Neural cell (in vitro differentiated cells): ENCODE data around the gene USH1C. TPM values are rescaled to one million over a fixed set of nuclear protein-coding genes. Genes with fewer than 3 reads are reported as not detected.

Experiments used
- H2AFZ ChIP-seq: fragments of 200-600, 300-800 bp; sonication (generic), shearing (Covaris generic); 2 replicates; pipeline ENCODE4 v1.6.0; 2014; ENCODE audit warnings: low read depth, mild to moderate bottlenecking, antibody characterized with exemption, low read length, moderate library complexity
- H3F3A ChIP-seq: fragments of 200-600 bp; shearing (Covaris generic); 2 replicates; pipeline ENCODE4 v1.6.1; 2016; ENCODE audit warnings: mild to moderate bottlenecking, moderate library complexity, mixed read lengths, antibody characterized with exemption, low read length; ENCODE audit not compliant: insufficient read depth, poor library complexity, severe bottlenecking
- H3K27ac ChIP-seq: fragments of 200-600, 300-800 bp; sonication (generic), shearing (Covaris generic); 2 replicates; pipeline ENCODE4 v1.5.1; 2014; ENCODE audit warnings: mild to moderate bottlenecking, low read length, moderate library complexity
- H3K27me3 ChIP-seq: fragments of 300-800, 200-600 bp; sonication (generic), shearing (Covaris generic); 2 replicates; pipeline ENCODE4 v1.6.0; 2014; ENCODE audit warnings: mild to moderate bottlenecking, low read depth, low read length, moderate library complexity; ENCODE audit not compliant: insufficient read depth
- H3K36me3 ChIP-seq: fragments of 300-800, 200-600 bp; sonication (generic), shearing (Covaris generic); 2 replicates; pipeline ENCODE4 v1.5.1; 2014; ENCODE audit warnings: mild to moderate bottlenecking, antibody characterized with exemption, low read length, moderate library complexity; ENCODE audit not compliant: insufficient read depth
- H3K4me2 ChIP-seq: fragments of 300-800, 200-600 bp; sonication (generic), shearing (Covaris generic); 2 replicates; pipeline ENCODE4 v1.6.0; 2014; ENCODE audit warnings: mild to moderate bottlenecking, low read length
- H3K4me3 ChIP-seq: fragments of 300-800, 200-600 bp; sonication (generic), shearing (Covaris generic); 2 replicates; pipeline ENCODE4 v1.5.1; 2014; ENCODE audit warnings: mild to moderate bottlenecking, low read length, moderate library complexity
- H3K79me2 ChIP-seq: fragments of 200-600 bp; shearing (Covaris generic); replicated peaks from 2 replicates; pipeline ENCODE4 v1.6.0; 2014; ENCODE audit warnings: mild to moderate bottlenecking, low read length, moderate library complexity; ENCODE audit not compliant: insufficient read depth
- H3K9ac ChIP-seq: fragments of 300-800, 200-600 bp; sonication (generic), shearing (Covaris generic); 2 replicates; pipeline ENCODE4 v1.6.1; 2016; ENCODE audit warnings: mild to moderate bottlenecking, low read length, mixed read lengths
- H3K9me2 ChIP-seq: fragments of 200-600 bp; shearing (Covaris generic); 2 replicates; pipeline ENCODE4 v1.6.1; 2016; ENCODE audit warnings: mild to moderate bottlenecking, low read length, mixed read lengths; ENCODE audit not compliant: insufficient read depth
- H3K9me3 ChIP-seq: fragments of 200-600, 300-800 bp; sonication (generic), shearing (Covaris generic); 2 replicates; pipeline ENCODE4 v1.6.1; 2016; ENCODE audit warnings: mild to moderate bottlenecking, mixed run types, low read length, moderate library complexity, mixed read lengths
- H4K20me1 ChIP-seq: fragments of 200-600 bp; shearing (Covaris generic); 2 replicates; pipeline ENCODE4 v1.6.1; 2016; ENCODE audit warnings: mild to moderate bottlenecking, mixed run types; ENCODE audit not compliant: insufficient read depth
- CTCF ChIP-seq: fragments of 450-650 bp; IDR thresholded peaks from 2 replicates; pipeline ENCODE4 v1.5.1; 2014; ENCODE audit warnings: antibody characterized with exemption, mild to moderate bottlenecking, moderate library complexity; ENCODE audit not compliant: poor library complexity, severe bottlenecking
- EP300 ChIP-seq: fragments of 450-650 bp; conservative IDR thresholded peaks from 2 replicates; pipeline ENCODE4 v1.6.1; 2014; ENCODE audit warnings: antibody characterized with exemption, mild to moderate bottlenecking, moderate library complexity; ENCODE audit not compliant: poor library complexity, severe bottlenecking
- EZH2 ChIP-seq: fragments of 200-600, 300-800 bp; shearing (Covaris generic), sonication (generic); IDR thresholded peaks from 2 replicates; pipeline ENCODE4 v1.6.1; 2014; ENCODE audit warnings: antibody characterized with exemption, low read length, borderline replicate concordance, mild to moderate bottlenecking; ENCODE audit not compliant: insufficient read depth, poor library complexity, severe bottlenecking
- MXI1 ChIP-seq: fragments of 450-650 bp; conservative IDR thresholded peaks from 2 replicates; pipeline ENCODE4 v1.6.1; 2014; ENCODE audit warnings: antibody characterized with exemption, mild to moderate bottlenecking; ENCODE audit not compliant: poor library complexity, severe bottlenecking
- POLR2AphosphoS5 ChIP-seq: IDR thresholded peaks from 2 replicates; pipeline ENCODE4 v1.6.1; 2012
- RAD21 ChIP-seq: fragments of 450-650 bp; conservative IDR thresholded peaks from 2 replicates; pipeline ENCODE4 v1.6.1; 2014; ENCODE audit warnings: antibody characterized with exemption, mild to moderate bottlenecking, moderate library complexity
- REST ChIP-seq: IDR thresholded peaks from 2 replicates; pipeline ENCODE4 v1.6.1; 2012; ENCODE audit warnings: borderline replicate concordance
- SMC3 ChIP-seq: fragments of 450-650 bp; conservative IDR thresholded peaks from 2 replicates; pipeline ENCODE4 v1.6.1; 2014; ENCODE audit warnings: antibody characterized with exemption, mild to moderate bottlenecking, moderate library complexity; ENCODE audit not compliant: poor library complexity
- TAF1 ChIP-seq: IDR thresholded peaks from 2 replicates; pipeline ENCODE4 v1.6.1; 2012; ENCODE audit warnings: low read depth
- polyA plus RNA-seq: library from polyadenylated mRNA; depleted of rRNA; stranded (reverse); fragments of >200 nt; gene quantifications from 2 replicates; pipeline ENCODE4 v1.2.3, GENCODE V29; 2014

Gene USH1C
- polyA plus RNA-seq, 1 donor from 2014 or later, result 0.67 TPM

- Histone ChIP-seq H4K20me1 (no peaks in the 10 kb centered on the region), H3K4me2 (no peak overlapping the region), H3K27me3 (no peaks in the 10 kb centered on the region), H3K9me2 (no peaks in the 10 kb centered on the region), H3F3A (no peaks in the 10 kb centered on the region), H3K36me3 (no peaks in the 10 kb centered on the region), H3K9me3 (no peaks in the 10 kb centered on the region), H3K79me2 (no peaks in the 10 kb centered on the region), H3K9ac (no peak overlapping the region), H3K4me3 (no peak overlapping the region), H2AFZ (no peak overlapping the region), H3K27ac (no peak overlapping the region)
- TF ChIP-seq EZH2, result no peak
- no peak for TF ChIP-seq EP300
- TF ChIP-seq SMC3, result no peak
- no peak for TF ChIP-seq REST
- TF ChIP-seq RAD21, result no peak
- TF ChIP-seq CTCF, result no peak
- no peak for TF ChIP-seq MXI1
- TF ChIP-seq TAF1, result no peak
- no peak for TF ChIP-seq POLR2AphosphoS5
Measured at GRCh38 chr11:17468122-17468521, 76.1 kb downstream of the USH1C start.

GRCh38 chr11:17463546-17464174 is 80.6 kb downstream of the USH1C start:
- Histone ChIP-seq H2AFZ (no peak overlapping the region), H3F3A (no peaks in the 10 kb centered on the region), H3K4me3 (no peak overlapping the region), H3K27me3 (no peaks in the 10 kb centered on the region), H3K9me3 (no peaks in the 10 kb centered on the region), H3K79me2 (no peaks in the 10 kb centered on the region), H3K36me3 (no peaks in the 10 kb centered on the region), H3K4me2 (no peak overlapping the region), H3K9me2 (no peaks in the 10 kb centered on the region), H4K20me1 (no peaks in the 10 kb centered on the region), H3K9ac (no peak overlapping the region), H3K27ac (no peak overlapping the region)
- TF ChIP-seq REST, result no peak
- no peak for TF ChIP-seq EZH2
- no peak for TF ChIP-seq RAD21
- no peak for TF ChIP-seq MXI1
- no peak for TF ChIP-seq POLR2AphosphoS5
- no peak for TF ChIP-seq EP300
- no peak for TF ChIP-seq CTCF
- no peak for TF ChIP-seq SMC3
